ENCODE data around the gene ADSS2. TPM values are rescaled to one million over a fixed set of nuclear protein-coding genes. Genes with fewer than 3 reads are reported as not detected.
A peak's percentile ranks its signal among the peaks of the same experiment; 100 is the strongest.

The ADSS2 gene
- total RNA-seq, 1 donor from 2014 or later, result 34.2 TPM

DNA sequence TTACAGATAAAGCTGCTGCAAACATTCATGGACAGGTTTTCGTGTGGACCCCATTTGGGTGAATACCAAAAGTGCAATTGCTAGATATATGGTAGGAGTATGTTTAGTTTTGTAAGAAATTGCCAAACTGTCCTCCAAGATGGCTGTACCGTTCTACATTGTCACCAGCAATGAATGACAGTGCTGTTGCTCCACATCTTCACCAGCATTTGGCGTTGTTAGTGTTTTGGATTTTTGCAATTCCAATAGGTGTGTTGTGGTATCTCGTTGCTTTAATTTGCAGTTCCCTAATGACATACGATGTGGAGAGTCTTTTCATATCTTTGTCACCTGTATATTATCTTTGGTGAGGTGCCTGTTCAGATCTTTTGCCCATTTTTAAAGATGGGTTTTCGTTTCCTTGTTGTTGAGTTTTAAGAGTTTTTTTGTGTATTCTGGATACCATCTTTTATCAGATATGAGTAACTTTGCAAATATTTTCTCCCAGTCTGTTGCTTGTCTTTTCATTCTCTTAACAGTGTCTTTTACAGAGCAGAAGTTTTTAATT lies 21.4 kb upstream of the ADSS2 start:
- no peak overlapping the region for H3K27ac ChIP-seq
- intact Hi-C loops (cut with DNase I), result no loop called here
- TF ChIP-seq, protein P1, sequence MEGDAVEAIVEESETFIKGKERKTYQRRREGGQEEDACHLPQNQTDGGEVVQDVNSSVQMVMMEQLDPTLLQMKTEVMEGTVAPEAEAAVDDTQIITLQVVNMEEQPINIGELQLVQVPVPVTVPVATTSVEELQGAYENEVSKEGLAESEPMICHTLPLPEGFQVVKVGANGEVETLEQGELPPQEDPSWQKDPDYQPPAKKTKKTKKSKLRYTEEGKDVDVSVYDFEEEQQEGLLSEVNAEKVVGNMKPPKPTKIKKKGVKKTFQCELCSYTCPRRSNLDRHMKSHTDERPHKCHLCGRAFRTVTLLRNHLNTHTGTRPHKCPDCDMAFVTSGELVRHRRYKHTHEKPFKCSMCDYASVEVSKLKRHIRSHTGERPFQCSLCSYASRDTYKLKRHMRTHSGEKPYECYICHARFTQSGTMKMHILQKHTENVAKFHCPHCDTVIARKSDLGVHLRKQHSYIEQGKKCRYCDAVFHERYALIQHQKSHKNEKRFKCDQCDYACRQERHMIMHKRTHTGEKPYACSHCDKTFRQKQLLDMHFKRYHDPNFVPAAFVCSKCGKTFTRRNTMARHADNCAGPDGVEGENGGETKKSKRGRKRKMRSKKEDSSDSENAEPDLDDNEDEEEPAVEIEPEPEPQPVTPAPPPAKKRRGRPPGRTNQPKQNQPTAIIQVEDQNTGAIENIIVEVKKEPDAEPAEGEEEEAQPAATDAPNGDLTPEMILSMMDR (IDR thresholded peaks at IDR 0.05), result no peak
- no peaks in the 10 kb centered on the region for H3K4me1 ChIP-seq
- H3K4me3 ChIP-seq, result no peak overlapping the region
- H3K36me3 ChIP-seq, result no peaks in the 10 kb centered on the region
- ATAC-seq, result no peak
- DNase-seq, result no peak
- no peaks in the 10 kb centered on the region for H3K27me3 ChIP-seq
- no peaks in the 10 kb centered on the region for H3K9me3 ChIP-seq

DNA sequence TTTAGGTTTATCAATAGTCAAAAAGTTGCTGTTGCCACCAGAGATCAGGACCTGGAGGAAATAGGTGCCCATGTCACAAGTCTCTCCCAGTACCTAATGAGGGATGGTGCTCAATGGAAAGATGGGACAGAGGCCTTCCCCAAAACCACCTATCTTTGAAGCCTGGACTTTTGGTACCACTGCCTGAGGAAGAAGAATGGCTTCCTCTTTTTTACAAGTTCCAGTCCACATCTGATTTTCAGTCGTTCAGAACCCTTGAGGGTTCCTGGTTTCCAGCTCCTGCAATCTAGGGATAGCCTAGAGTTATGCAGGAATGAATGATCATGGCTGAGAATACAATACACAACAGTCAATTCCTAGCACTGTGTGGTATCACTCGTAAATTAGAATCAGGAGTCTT lies 15.0 kb upstream of the ADSS2 start:
- Histone ChIP-seq H3K27me3 (no peaks in the 10 kb centered on the region), H3K36me3 (no peaks in the 10 kb centered on the region), H3K27ac (no peak overlapping the region), H3K9me3 (no peaks in the 10 kb centered on the region), H3K4me3 (no peak overlapping the region), H3K4me1 (no peaks in the 10 kb centered on the region)
- ATAC-seq (no peak), DNase-seq (no peak)
- TF ChIP-seq, protein P1 (IDR thresholded peaks at IDR 0.05), result no peak
- intact Hi-C loops (cut with DNase I), result no loop called here

DNA sequence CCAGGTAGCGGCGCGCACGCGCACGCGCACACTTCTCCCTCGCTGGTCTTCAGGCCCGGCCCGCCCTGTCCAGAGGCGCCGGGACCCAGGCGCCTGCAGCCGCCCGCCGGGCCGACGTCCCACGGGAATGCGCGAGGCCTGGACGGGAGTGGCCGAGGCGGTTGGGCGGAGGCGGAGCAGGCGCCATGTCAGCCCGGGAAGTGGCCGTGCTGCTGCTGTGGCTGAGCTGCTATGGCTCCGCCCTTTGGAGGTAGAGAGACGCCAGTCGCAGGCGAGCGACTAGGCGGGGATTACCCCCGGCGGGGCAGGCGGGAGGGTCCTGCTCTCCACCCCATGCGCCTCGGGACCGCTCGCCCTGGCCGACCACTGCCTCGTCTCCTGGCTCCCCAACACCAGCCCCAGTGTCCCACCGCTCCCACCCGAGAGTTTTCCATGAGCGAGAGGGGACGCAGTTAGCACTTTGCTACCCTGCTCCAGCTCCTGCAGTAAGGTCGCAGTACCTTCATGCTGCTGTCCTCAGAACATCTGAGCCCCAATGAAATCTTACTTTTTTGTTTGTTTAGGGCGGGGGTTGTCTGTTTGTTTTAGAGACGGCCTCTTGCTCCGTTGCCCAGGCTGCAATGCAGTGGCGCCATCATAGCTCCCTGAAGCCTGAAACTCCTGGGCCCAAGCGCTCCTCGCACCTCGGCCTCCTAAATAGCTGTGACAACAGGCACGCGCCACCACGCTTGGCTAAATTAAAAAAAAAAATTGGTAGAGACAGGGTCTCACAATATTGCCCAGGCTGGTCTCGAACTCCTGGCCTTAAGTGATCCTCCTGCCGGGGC lies 9.7 kb upstream of the ADSS2 start, which contains the start of gene CATSPERE:
Gene CATSPERE (plus strand): TSS at position 29 of the 827 bp plus-strand sequence. CDS start 157 bp downstream, at position 186.
- H3K36me3 ChIP-seq, result no peaks in the 10 kb centered on the region
- no peaks in the 10 kb centered on the region for H3K27me3 ChIP-seq
- TF ChIP-seq, protein P1 (IDR thresholded peaks at IDR 0.05), result no peak
- peak within 1 kb of the TSS; percentile 95 for H3K27ac ChIP-seq
- peak; percentile 99 for ATAC-seq
- peak; percentile 96 for DNase-seq
- H3K4me3 ChIP-seq, result peak within 1 kb of the TSS; percentile 67
- H3K9me3 ChIP-seq, result no peaks in the 10 kb centered on the region
- peaks cover 5% of the 10 kb centered on the region for H3K4me1 ChIP-seq
- intact Hi-C loops (cut with DNase I), result no loop called here

DNA sequence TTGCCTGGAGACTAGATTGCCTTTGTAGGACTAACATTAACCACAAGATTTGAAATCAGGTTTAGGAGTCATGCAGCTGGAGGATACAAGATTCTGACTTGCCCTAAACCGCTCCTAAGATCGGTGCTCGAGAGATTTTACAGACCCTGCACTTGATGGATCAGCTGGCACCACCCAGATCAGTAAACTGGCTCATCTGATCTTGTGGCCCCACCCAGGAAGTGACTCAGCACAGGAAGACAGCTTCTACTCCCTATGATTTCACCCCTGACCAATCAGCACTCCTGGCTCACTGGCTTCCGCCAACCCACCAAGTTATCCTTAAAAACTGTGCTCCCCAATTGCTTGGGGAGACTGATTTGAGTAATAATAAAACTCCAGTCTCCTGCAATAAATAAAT lies 8.5 kb upstream of the ADSS2 start:
- Histone ChIP-seq H3K4me3 (no peak overlapping the region), H3K4me1 (peaks cover 5% of the 10 kb centered on the region), H3K9me3 (no peaks in the 10 kb centered on the region), H3K27me3 (no peaks in the 10 kb centered on the region), H3K36me3 (no peaks in the 10 kb centered on the region), H3K27ac (peak overlapping the region; percentile 95)
- intact Hi-C loops (cut with DNase I), result no loop called here
- DNase-seq (no peak), ATAC-seq (no peak)
- TF ChIP-seq, protein P1 (IDR thresholded peaks at IDR 0.05), result no peak

DNA sequence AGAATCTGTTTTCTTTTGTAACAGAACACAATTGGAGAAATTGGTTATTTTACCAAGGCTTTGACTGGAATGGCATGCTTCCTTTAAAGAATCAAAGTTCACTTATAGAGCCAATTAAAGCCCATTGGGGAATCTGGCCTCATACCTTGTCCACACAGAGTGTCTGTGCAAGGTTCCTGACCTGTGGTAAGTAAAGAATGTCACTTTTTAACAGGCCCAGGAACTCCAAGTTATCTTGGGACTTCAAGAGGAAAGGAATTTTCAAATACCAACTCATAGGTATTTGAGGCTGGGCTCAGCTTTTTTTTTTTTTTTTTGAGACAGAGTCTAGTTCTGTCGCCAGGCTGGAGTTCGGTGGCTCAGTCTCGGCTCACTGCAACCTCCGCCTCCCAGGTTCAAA lies 7.1 kb upstream of the ADSS2 start:
- H3K27ac ChIP-seq, result no peak overlapping the region
- no peak overlapping the region for H3K4me3 ChIP-seq
- intact Hi-C loops (cut with DNase I), result no loop called here
- DNase-seq (no peak), ATAC-seq (no peak)
- no peaks in the 10 kb centered on the region for H3K36me3 ChIP-seq
- peaks cover 5% of the 10 kb centered on the region for H3K4me1 ChIP-seq
- H3K9me3 ChIP-seq, result no peaks in the 10 kb centered on the region
- TF ChIP-seq, protein P1 (IDR thresholded peaks at IDR 0.05), result no peak
- H3K27me3 ChIP-seq, result no peaks in the 10 kb centered on the region
